T1000 (cell line): ENCODE results near the gene ZNF565.
"Not testable (repeated sequence)": the region's sequence is repeated elsewhere in the genome, so short reads cannot be mapped to it uniquely, and the experiment has no call there.

Source experiments
- DNase-seq: peaks from one replicate; lab custom pipeline; 2025; ENCODE audit warnings: mixed read lengths; lab: John Stamatoyannopoulos, UW

Gene ZNF565

DNA sequence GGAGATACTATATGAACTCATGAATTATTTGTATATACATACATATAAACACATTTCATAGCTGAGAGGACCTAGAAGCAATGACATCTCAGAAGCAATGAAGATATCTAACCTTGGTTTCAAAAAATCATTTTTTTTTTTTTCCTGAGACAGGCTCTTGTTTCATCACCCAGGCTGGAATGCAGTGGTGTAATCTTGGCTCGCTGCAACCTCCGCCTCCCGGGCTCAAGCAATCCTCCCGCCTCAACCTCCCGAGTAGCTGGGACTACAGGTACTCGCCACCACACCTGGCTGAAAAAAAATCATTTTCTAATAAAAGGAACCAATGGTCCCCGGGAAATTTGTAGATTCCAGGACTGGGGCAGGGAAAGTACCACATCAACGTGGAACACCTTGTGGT, 4.0 kb downstream of the ZNF565 start:
- no peak for DNase-seq

GRCh38 chr19:36209372-36209771, 5.1 kb downstream of the ZNF565 start:
- DNase-seq, result no peak

DNA sequence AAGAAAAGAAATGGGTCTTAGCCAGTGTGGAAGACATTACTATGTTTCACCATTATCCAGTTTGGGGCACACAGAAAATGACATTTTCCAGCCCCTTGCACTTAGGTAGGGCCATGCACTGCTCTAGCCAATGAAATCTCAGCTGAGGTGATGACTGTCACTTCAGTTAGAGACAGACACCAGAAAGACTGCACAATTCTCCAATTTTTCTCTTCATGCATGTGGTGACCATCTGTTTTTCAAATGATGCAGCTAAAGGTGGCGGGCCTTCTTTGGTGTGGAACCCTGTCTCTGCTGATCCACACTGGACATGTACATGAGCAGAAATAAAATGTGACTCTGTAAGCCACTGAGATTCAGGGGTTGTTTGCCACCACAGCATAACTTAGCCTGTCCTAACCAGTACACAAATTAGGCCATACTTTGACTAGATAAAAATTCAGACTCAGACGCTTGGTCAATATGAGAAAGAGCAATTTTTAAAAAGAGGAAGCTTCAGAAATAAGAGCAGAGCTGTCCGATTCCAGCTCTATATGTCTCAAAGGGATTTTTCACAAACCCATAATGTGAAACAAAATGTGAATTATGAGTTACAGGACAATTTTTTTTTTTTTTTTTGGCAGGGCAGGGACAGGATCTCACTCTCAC, 6.7 kb downstream of the ZNF565 start:
- DNase-seq, result no peak

DNA sequence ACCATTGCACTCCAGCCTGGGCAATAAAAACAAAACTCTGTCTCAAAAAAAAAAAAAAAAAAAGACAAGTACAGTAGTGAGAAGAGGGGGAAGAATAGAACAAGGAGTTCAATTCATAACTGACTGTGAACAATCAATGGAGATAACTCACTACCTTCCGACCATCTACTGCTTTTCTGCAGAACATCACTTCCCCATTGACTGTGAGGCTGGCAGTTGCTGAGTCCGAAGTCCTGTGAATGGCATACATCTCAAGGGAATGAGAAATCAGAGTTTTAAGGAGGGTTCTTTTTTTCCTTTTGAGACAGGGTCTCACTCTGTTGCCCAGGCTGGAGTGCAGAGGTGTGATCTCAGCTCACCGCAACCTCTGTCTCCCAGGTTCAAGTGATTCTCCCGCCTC, 11.2 kb downstream of the ZNF565 start:
- DNase-seq, result no peak

- DNase-seq, result no peak
These were observed 12.8 kb downstream of the ZNF565 start for GRCh38 chr19:36201684-36202083.

DNA sequence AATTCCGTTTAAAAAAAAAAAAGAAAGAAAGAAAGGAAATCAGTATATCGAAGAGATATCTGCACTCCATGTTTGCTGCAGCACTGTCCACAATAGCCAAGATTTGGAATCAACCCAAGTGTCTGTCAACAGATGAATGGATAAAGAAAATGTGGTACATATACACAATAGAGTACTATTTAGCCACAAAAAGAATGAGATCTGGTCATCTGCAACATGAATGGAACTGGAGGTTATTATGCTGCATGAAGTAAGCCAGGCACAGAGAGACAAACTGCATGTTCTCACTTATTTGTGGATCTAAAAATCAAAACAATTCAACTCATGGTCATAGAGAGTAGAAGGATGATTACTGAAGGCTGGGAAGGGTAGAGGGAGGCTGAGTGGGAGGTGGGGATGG, 16.3 kb downstream of the ZNF565 start:
- no peak for DNase-seq

DNA sequence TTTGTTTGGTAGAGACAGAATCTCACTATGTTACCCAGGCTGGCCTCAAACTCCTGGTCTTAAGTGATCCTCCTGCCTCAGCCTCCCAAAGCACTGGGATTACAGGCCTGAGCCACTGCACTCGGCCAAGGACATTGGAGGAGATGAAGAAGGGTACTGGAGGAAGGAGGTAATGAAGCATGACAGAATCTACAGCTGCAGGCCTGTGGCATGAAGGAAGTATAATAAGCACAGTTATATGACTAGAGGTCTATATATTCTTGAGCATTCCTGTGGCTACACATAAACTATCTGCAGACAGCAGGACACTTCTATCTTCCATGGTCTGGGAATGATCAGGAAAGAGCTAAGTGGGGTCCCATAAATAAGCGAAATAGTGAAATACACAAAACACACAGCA, 18.2 kb downstream of the ZNF565 start:
- no peak for DNase-seq

DNA sequence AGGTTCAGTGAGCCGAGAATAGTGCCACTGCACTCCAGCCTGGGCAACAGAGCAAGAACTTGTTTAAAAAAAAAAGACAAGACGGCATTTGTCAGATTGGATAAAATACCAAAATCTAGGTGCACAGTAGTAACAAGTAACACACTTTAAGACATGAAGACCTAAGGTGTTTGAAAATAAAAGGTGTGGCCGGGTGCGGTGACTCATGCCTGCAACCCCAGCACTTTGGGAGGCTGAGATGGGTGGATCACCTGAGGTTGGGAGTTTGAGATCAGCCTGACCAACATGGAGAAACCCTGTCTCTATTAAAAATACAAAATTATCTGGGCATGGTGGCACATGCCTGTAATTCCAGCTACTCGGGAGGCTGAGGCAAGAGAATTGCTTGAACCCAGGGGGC, 27.7 kb downstream of the ZNF565 start:
- not testable (repeated sequence) for DNase-seq

- DNase-seq, result no peak
These were observed 31.2 kb downstream of the ZNF565 start for GRCh38 chr19:36183245-36183628.

- DNase-seq, result no peak
These were observed 31.7 kb downstream of the ZNF565 start for GRCh38 chr19:36182612-36183244.

- not testable (repeated sequence) for DNase-seq
These were observed 35.4 kb downstream of the ZNF565 start for GRCh38 chr19:36179077-36179476.

DNA sequence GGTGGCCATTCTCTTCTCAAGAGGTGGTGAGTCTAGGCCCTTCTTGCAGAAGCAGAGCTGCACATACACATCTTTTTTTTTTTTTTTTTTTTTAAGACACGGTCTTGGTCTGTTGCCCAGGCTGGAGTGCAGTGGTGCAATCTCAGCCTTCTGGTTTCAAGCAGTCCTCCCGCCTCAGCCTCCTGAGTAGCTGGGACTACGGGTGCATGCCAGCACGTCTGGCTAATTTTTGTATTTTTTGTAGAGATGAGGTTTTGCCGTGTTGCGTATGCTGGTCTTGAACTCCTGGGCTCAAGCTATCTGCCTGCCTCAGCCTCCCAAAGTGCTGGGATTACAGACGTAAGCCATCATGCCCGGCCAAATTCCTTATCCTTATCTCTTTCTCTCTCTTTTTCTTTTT, 40.6 kb downstream of the ZNF565 start:
- not testable (repeated sequence) for DNase-seq

GRCh38 chr19:36172852-36173251, 41.6 kb downstream of the ZNF565 start:
- no peak for DNase-seq

DNA sequence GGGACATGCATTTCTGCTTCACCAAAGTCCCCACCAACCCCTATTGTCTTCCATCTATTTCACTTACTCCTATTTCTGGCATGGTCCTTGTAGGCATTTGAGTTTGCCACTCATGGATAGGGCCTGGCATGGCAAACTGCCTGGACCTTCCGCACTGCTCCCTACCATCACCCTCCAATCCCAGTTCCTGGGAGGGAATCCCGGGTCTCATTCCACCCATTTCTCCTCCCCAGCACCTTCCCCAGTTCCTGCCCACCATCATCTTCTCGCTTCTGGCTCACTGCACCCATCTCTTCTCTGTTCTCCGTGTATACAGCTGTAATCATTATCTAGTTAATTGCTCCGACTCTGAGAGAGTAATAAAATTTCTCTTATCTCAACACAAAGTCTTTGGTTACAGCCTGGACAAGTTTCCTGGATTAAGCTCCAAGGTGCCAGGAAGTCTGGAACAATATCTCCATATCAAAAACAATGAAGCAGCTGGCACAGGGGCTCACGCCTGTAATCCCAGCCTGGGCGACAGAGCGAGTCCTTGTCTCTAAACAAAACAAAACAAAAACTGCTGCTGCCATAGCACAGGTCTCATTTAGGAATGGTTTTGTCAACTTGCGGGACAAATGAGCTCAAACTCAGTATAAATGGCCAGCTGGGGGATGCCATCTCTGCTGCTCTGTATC, 45.2 kb downstream of the ZNF565 start:
- no peak for DNase-seq

GRCh38 chr19:36163813-36164212, 50.7 kb downstream of the ZNF565 start:
- DNase-seq, result no peak

DNA sequence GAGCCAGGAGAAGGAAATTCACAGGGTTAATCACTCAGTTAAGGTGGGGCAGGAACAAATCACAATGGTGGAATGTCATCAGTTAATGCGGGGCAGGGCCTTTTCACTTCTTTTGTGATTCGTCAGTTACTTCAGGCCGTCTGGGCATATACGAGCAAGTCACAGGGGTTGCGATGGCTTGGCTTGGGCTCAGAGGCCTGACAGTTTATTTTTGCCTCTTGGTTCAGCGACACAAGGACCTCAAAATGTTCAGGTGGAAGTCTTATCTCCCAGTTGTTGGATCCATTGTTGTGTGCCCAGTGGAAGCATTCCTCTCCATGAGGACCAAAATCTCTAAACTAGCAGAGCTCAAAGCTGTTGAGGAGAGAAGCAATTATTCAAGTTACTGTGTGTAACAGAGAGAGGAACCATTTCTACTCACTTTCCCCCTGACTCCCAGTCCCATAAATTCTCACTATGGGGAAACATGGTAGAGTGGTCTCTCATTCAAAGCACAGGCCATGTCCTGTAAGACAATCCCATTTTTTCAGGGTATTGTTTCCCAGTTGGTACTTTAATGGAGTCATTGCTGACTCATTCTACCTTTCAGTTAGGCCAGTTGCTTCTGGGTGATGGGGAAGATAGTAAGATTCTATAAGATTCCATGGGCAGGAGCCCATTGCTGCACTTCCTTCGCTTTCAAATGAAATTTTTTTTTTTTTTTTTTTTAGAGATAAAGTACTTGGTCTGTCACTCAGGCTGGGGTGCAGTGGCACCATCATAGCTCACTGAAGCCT, 53.5 kb downstream of the ZNF565 start:
- DNase-seq, result no peak

- no peak for DNase-seq
These were observed 61.3 kb downstream of the ZNF565 start for GRCh38 chr19:36153126-36153525.

- DNase-seq, result no peak
These were observed 61.9 kb downstream of the ZNF565 start, which contains the start of gene COX7A1 for GRCh38 chr19:36152352-36153091. TSS of gene COX7A1 (minus strand) at chr19:36152447. CDS start at chr19:36152407, 40 bp downstream.

- no peak for DNase-seq
These were observed 62.5 kb downstream of the ZNF565 start for GRCh38 chr19:36152019-36152351.

GRCh38 chr19:36151144-36152018, 63.1 kb downstream of the ZNF565 start:
- DNase-seq, result no peak

- DNase-seq, result no peak
These were observed 63.9 kb downstream of the ZNF565 start for GRCh38 chr19:36150586-36150985.
